K562 (cell line): ENCODE measurements around the gene SVIP. TPM values are rescaled to one million over a fixed set of nuclear protein-coding genes. Genes with fewer than 3 reads are reported as not detected.
A peak's percentile ranks its signal among the peaks of the same experiment; 100 is the strongest.

Experiments
- ATAC-seq: fragments of 200-7000 bp; cut with Tn5 transposase; 3 replicates; pipeline ENCODE4 v1.9.1; 2020; ENCODE audit warnings: moderate library complexity
- BruUV-seq: library from RNA; stranded (reverse); fragments of 400-500 nt; replicated peaks from 2 replicates; lab custom pipeline; 2021; lab: Mats Ljungman, UMichigan
- CTCF ChIA-PET: fragments of 300-600 bp; formaldehyde crosslinking; extraction: SDS; loops from one replicate; lab custom pipeline; 2021; ENCODE audit warnings: low intra/inter-chr PET ratio; lab: Yijun Ruan, JAX
- POLR2A ChIA-PET: fragments of 300-600, 350-650 bp; sonication (Branson Sonifier 250); formaldehyde crosslinking; extraction: SDS; loops from one replicate; lab custom pipeline; 2021; ENCODE audit warnings: antibody characterized with exemption, inconsistent platforms; lab: Yijun Ruan, JAX
- DNase-seq, 4 experiments: peaks; one replicate each; pipeline versions ENCODE4 v3.0.0 to v3.0.0-alpha.2; 2011 to 2018; ENCODE audit warnings: low spot score in 3 of 4, mixed read lengths in 3 of 4; ENCODE audit errors: extremely low read depth in 1 of 4
- FAIRE-seq: peaks from 2 replicates; lab custom pipeline; 2011; peaks lifted over from hg19 to GRCh38; lab: Jason Lieb, UNC
- H2AFZ ChIP-seq: 2 replicates; pipeline ENCODE4 v1.6.0; 2011; ENCODE audit warnings: low read depth, low read length, control low read depth, inconsistent platforms
- H3K27ac ChIP-seq: fragments of 200-600 bp; 3 replicates; pipeline ENCODE4 v1.8.0; 2011; ENCODE audit warnings: low read depth, mild to moderate bottlenecking, control low read depth, inconsistent platforms, low read length, moderate library complexity, mixed read lengths; ENCODE audit errors: extremely low read depth
- H3K27me3 ChIP-seq, 2 experiments: fragments of 300-600 bp in 1 of 2; 2 replicates in 1 of 2; 3 replicates in 1 of 2; pipeline versions ENCODE4 v1.6.0 to v1.8.0; 2011; ENCODE audit warnings: inconsistent platforms in 2 of 2, low read length in 2 of 2, mild to moderate bottlenecking in 1 of 2, mixed read lengths in 1 of 2, moderate library complexity in 1 of 2; ENCODE audit not compliant: control insufficient read depth in 2 of 2, insufficient read depth in 2 of 2
- H3K36me3 ChIP-seq: fragments of 300-600 bp; 3 replicates; pipeline ENCODE4 v1.8.0; 2011; ENCODE audit warnings: mild to moderate bottlenecking, low read length, inconsistent platforms; ENCODE audit not compliant: control insufficient read depth, insufficient read depth
- H3K4me1 ChIP-seq, 2 experiments: fragments of 200-600 bp in 1 of 2; replicated peaks in 1 of 2; 2 replicates in 1 of 2; 3 replicates in 1 of 2; pipeline versions ENCODE4 v1.5.1 to v1.8.0; 2011; ENCODE audit warnings: inconsistent platforms in 2 of 2, low read length in 2 of 2, mild to moderate bottlenecking in 1 of 2, mixed read lengths in 1 of 2, moderate library complexity in 1 of 2; ENCODE audit not compliant: control insufficient read depth in 2 of 2, insufficient read depth in 2 of 2
- H3K4me2 ChIP-seq: 2 replicates; pipeline ENCODE4 v1.6.1; 2011; ENCODE audit warnings: low read length, control low read depth, inconsistent platforms, mixed read lengths; ENCODE audit not compliant: insufficient read depth
- H3K4me3 ChIP-seq: fragments of 200-600 bp; sonication (generic), shearing (Covaris generic); 2 replicates; pipeline ENCODE4 v1.5.1; 2016; ENCODE audit warnings: control low read depth, inconsistent platforms
- H3K79me2 ChIP-seq: fragments of 200-600 bp; 3 replicates; pipeline ENCODE4 v1.8.0; 2011; ENCODE audit warnings: low read length, inconsistent platforms; ENCODE audit not compliant: control insufficient read depth, insufficient read depth
- H3K9ac ChIP-seq, 2 experiments: 2 replicates each; pipeline versions ENCODE4 v1.6.0 to v1.6.1; 2011; ENCODE audit warnings: low read depth in 2 of 2, low read length in 2 of 2, control low read depth in 1 of 2, inconsistent platforms in 1 of 2, mild to moderate bottlenecking in 1 of 2, mixed read lengths in 1 of 2; ENCODE audit not compliant: insufficient read depth in 1 of 2
- H3K9me1 ChIP-seq: one replicate; pipeline ENCODE4 v1.6.0; 2011; ENCODE audit warnings: inconsistent platforms, mild to moderate bottlenecking, low read length, moderate library complexity; ENCODE audit not compliant: control insufficient read depth, insufficient read depth
- H3K9me3 ChIP-seq: replicated peaks from 2 replicates; pipeline ENCODE4 v1.5.1; 2011; ENCODE audit warnings: low read depth, low read length, inconsistent platforms; ENCODE audit not compliant: control insufficient read depth, insufficient read depth
- H4K20me1 ChIP-seq: replicated peaks from 2 replicates; pipeline ENCODE4 v1.6.1; 2011; ENCODE audit warnings: low read length, inconsistent platforms, mixed read lengths; ENCODE audit not compliant: control insufficient read depth, insufficient read depth
- C11orf30 ChIP-seq: fragments of 450-650 bp; IDR thresholded peaks from 2 replicates; pipeline ENCODE4 v1.6.1; 2016; ENCODE audit warnings: low read depth, mild to moderate bottlenecking
- CREM ChIP-seq: IDR thresholded peaks from 2 replicates; pipeline ENCODE4 v1.6.1; 2014; ENCODE audit warnings: antibody characterized with exemption, low read depth
- DNMT1 ChIP-seq: fragments of 450-650 bp; IDR thresholded peaks from 2 replicates; pipeline ENCODE4 v1.6.1; 2016; ENCODE audit warnings: antibody characterized with exemption, mild to moderate bottlenecking
- FOXP1 ChIP-seq: sonication (generic); formaldehyde crosslinking; IDR thresholded peaks from 2 replicates; pipeline ENCODE4 v1.8.0; 2022; ENCODE audit warnings: mild to moderate bottlenecking, missing genetic modification reagents
- HDAC8 ChIP-seq: fragments of 450-650 bp; IDR thresholded peaks from 2 replicates; pipeline ENCODE4 v1.6.1; 2016; ENCODE audit warnings: mild to moderate bottlenecking, missing genetic modification characterization, moderate library complexity, missing compliant biosample characterization
- HNRNPUL1 ChIP-seq: fragments of 200-400 bp; formaldehyde crosslinking; IDR thresholded peaks from 2 replicates; pipeline ENCODE4 v1.6.1; 2017; ENCODE audit warnings: low read length
- KHSRP ChIP-seq: fragments of 450-650 bp; IDR thresholded peaks from 2 replicates; pipeline ENCODE4 v1.6.1; 2017
- MAFF ChIP-seq: IDR thresholded peaks from 2 replicates; pipeline ENCODE4 v1.6.1; 2012; ENCODE audit warnings: low read length, improper control_type of control experiment
- MTA1 ChIP-seq: fragments of 450-650 bp; IDR thresholded peaks from 2 replicates; pipeline ENCODE4 v1.6.1; 2017; ENCODE audit warnings: borderline replicate concordance
- NFIC ChIP-seq: fragments of 450-650 bp; IDR thresholded peaks from 2 replicates; pipeline ENCODE4 v1.6.1; 2017; ENCODE audit warnings: mild to moderate bottlenecking, inconsistent platforms
- NR2C2 ChIP-seq, 2 experiments: fragments of 200-800 bp in 1 of 2; sonication (Bioruptor generic) in 1 of 2; sonication (generic) in 1 of 2; formaldehyde crosslinking in 1 of 2; IDR thresholded peaks; 2 replicates each; pipeline versions ENCODE4 v1.6.1 to v1.8.0; 2016 to 2022; ENCODE audit warnings: mild to moderate bottlenecking in 1 of 2, missing compliant biosample characterization in 1 of 2, missing genetic modification characterization in 1 of 2, missing genetic modification reagents in 1 of 2
- PTRF ChIP-seq: fragments of 450-650 bp; IDR thresholded peaks from 2 replicates; pipeline ENCODE4 v1.6.1; 2016; ENCODE audit warnings: mild to moderate bottlenecking, missing genetic modification characterization, missing compliant biosample characterization
- SREBF2 ChIP-seq: sonication (generic); formaldehyde crosslinking; IDR thresholded peaks from 2 replicates; pipeline ENCODE4 v1.4.0; 2020; ENCODE audit warnings: mild to moderate bottlenecking, missing genetic modification reagents
- SRF ChIP-seq, 2 experiments: fragments of 250-450, 450-650 bp in 1 of 2; sonication (Bioruptor Pico) in 1 of 2; sonication (generic) in 1 of 2; formaldehyde crosslinking; IDR thresholded peaks; 2 replicates each; pipeline versions ENCODE4 v1.5.0 to v1.5.1; 2020 to 2022; ENCODE audit warnings: mild to moderate bottlenecking in 1 of 2, missing genetic modification reagents in 1 of 2
- ZNF175 ChIP-seq: fragments of 200-800 bp; sonication (Bioruptor generic); IDR thresholded peaks from 2 replicates; pipeline ENCODE4 v1.6.1; 2016; ENCODE audit warnings: low read depth, mild to moderate bottlenecking, missing genetic modification characterization, missing compliant biosample characterization
- ZNF316 ChIP-seq: fragments of 450-650 bp; IDR thresholded peaks from 2 replicates; pipeline ENCODE4 v1.6.1; 2016
- ZNF507 ChIP-seq: conservative IDR thresholded peaks from 2 replicates; pipeline ENCODE4 v1.6.1; 2017; ENCODE audit warnings: missing genetic modification characterization, missing compliant biosample characterization
- WGBS: fragments of 100-300 bp; shearing (Covaris generic); methylation state at CpG from one replicate; pipeline ENCODE4 v1.1.6; 2016; ENCODE audit warnings: low coverage, mixed read lengths; ENCODE audit not compliant: insufficient coverage; ENCODE audit errors: missing lambda C conversion rate; 5-methylcytosine and 5-hydroxymethylcytosine counted together
- in situ Hi-C: fragments of 300-500 bp; cut with MboI; formaldehyde crosslinking; loops from 4 replicates; pipeline ENCODE4 v1.15.0; 2018; ENCODE audit warnings: inconsistent platforms, mixed read lengths
- intact Hi-C: fragments of 100-400 bp; cut with micrococcal nuclease; formaldehyde crosslinking; loops from 2 replicates; pipeline ENCODE4 v1.14.2; 2022
- polyA plus RNA-seq, 8 experiments: library from polyadenylated mRNA; depleted of rRNA in 4 of 8; stranded (reverse) in 5 of 8; unstranded in 3 of 8; fragments of >200 nt; fragmentation: Nextera tagmentation in 2 of 8; fragmentation: Illumina TruSeq in 1 of 8; extraction: Ambion mirVana in 2 of 8; extraction: Trizol in 1 of 8; gene quantifications; 2 replicates each; pipeline versions ENCODE4 v1.2.1 to v1.2.3, GENCODE V29; 2011 to 2014; ENCODE audit warnings: inconsistent platforms in 1 of 8, missing spikeins in 1 of 8
- total RNA-seq, 7 experiments: library from RNA; depleted of rRNA in 6 of 7; stranded (reverse); fragments of >200 nt in 6 of 7; fragmentation: Illumina TruSeq in 2 of 7; extraction: Trizol in 2 of 7; gene quantifications; 2 replicates each; pipeline versions ENCODE4 v1.2.1 to v1.2.3, GENCODE V29; 2011 to 2021; ENCODE audit warnings: low replicate concordance in 1 of 7
- TF ChIP-seq, protein P1 (sequence below), 2 experiments: fragments of 450-650 bp in 1 of 2; sonication (generic) in 1 of 2; formaldehyde crosslinking in 1 of 2; IDR thresholded peaks in 1 of 2; conservative IDR thresholded peaks in 1 of 2; 2 replicates each; pipeline versions ENCODE4 v1.6.1 to v1.8.1; 2016 to 2023; ENCODE audit warnings: mild to moderate bottlenecking in 2 of 2, moderate library complexity in 2 of 2, inconsistent platforms in 1 of 2, missing genetic modification reagents in 1 of 2
- TF ChIP-seq, protein P2 (sequence below), 3 experiments: fragments of 200-800 bp in 1 of 3; sonication (Bioruptor generic) in 1 of 3; sonication (generic) in 1 of 3; formaldehyde crosslinking in 1 of 3; IDR thresholded peaks; 2 replicates each; pipeline versions ENCODE4 v1.6.1 to v1.8.0; 2016 to 2022; ENCODE audit warnings: mild to moderate bottlenecking in 2 of 3, missing compliant biosample characterization in 2 of 3, missing genetic modification characterization in 2 of 3, missing genetic modification reagents in 1 of 3
- TF ChIP-seq, protein P3 (sequence below): sonication (generic); formaldehyde crosslinking; IDR thresholded peaks from 2 replicates; pipeline ENCODE4 v1.8.0; 2022; ENCODE audit warnings: mild to moderate bottlenecking, missing genetic modification reagents

SVIP gene
- total and polyA plus RNA-seq, 9 of the 15 experiments (the other 6 are each of a cell fraction or from before 2014, with no cell fraction given), result 17.9 to 62.5 (median 47.5) TPM

DNA sequence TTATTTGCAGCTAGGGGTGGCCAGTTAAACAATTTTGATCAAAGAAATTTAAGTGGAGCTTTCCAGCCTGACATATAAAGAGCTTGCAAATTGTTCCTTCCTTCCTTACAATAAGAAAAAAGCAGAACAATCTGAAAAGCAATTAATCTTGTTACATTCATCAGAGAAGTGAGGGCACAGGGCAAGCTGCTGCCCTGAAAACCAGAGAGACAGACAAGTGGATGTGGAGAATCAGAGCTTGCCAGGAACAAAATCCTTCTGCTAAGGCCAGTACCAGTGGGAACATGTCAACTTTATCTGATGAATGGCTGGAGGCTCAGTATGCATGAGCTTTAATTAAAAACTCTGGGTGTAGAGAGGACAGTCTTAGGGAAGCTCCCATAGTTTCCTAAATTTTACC is 21.9 kb upstream of the SVIP start (continued):
- TF ChIP-seq SREBF2 (CRISPR knock-in tag) (no peak), HNRNPUL1 (no peak), MAFF (no peak), PTRF (tag) (no peak), KHSRP (no peak), CREM (no peak), HDAC8 (tag) (no peak), NFIC (no peak), MTA1 (no peak), DNMT1 (no peak), ZNF175 (no peak), FOXP1 (no peak)
- TF ChIP-seq, protein P1, sequence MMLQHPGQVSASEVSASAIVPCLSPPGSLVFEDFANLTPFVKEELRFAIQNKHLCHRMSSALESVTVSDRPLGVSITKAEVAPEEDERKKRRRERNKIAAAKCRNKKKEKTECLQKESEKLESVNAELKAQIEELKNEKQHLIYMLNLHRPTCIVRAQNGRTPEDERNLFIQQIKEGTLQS (IDR thresholded peaks at IDR 0.05), result no peak
- TF ChIP-seq, protein P1 (CRISPR knock-in tag; conservative IDR thresholded peaks at IDR 0.05), result no peak

DNA sequence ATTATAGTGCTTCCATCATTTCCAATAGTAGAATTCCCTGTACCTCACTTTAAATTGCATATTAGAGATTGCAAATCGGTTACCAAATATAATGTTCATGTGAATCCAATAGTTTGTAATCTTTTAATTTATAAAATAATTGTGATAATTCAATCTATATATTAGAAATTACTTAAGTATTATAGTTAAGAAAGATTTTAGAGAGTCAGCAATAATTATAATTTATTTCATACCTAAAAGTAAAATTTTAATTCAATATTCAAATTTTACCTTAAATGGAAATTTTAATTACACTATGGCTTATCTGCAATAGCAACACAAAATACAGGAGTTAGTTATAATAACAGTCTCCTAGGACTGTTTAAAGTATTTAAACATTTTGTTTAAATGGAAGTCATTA is 17.1 kb upstream of the SVIP start:
- H3K9me3 ChIP-seq, result no peaks in the 10 kb centered on the region
- no peaks in the 10 kb centered on the region for H3K4me1 ChIP-seq
- intact Hi-C loops, result no loop called here
- H3K4me2 ChIP-seq, result no peak overlapping the region
- 0% methylated on average over 1 of the region's 1 CpG for WGBS
- no peak overlapping the region for H3K9ac ChIP-seq
- DNase-seq (no peak), ATAC-seq (no peak), FAIRE-seq (no peak)
- H4K20me1 ChIP-seq, result no peaks in the 10 kb centered on the region
- H3K4me3 ChIP-seq, result no peak overlapping the region
- H2AFZ ChIP-seq, result no peak overlapping the region
- ChIA-PET CTCF (no interaction called here), POLR2A (no interaction called here)
- no peak overlapping the region for H3K27ac ChIP-seq
- no peaks in the 10 kb centered on the region for H3K36me3 ChIP-seq
- in situ Hi-C loops, result no loop called here
- no peaks in the 10 kb centered on the region for H3K79me2 ChIP-seq
- no peaks in the 10 kb centered on the region for H3K9me1 ChIP-seq
- no TSS peak for BruUV-seq
- H3K27me3 ChIP-seq, result no peaks in the 10 kb centered on the region
- TF ChIP-seq, protein P2, sequence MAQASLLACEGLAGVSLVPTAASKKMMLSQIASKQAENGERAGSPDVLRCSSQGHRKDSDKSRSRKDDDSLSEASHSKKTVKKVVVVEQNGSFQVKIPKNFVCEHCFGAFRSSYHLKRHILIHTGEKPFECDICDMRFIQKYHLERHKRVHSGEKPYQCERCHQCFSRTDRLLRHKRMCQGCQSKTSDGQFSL (CRISPR knock-in tag; IDR thresholded peaks at IDR 0.05), result no peak
- TF ChIP-seq, protein P2 (tag; IDR thresholded peaks at IDR 0.05), result no peak
- TF ChIP-seq SRF (CRISPR knock-in tag; IDR thresholded peaks at IDR 0.05), result no peak
- TF ChIP-seq C11orf30, result peak; percentile 52; the same call in 1 of the 2 replicates
- peak; percentile 68 for TF ChIP-seq ZNF316
- TF ChIP-seq NR2C2 (CRISPR knock-in tag; IDR thresholded peaks at IDR 0.05), result no peak
- TF ChIP-seq NR2C2 (tag; IDR thresholded peaks at IDR 0.05), result no peak
- TF ChIP-seq, protein P3, sequence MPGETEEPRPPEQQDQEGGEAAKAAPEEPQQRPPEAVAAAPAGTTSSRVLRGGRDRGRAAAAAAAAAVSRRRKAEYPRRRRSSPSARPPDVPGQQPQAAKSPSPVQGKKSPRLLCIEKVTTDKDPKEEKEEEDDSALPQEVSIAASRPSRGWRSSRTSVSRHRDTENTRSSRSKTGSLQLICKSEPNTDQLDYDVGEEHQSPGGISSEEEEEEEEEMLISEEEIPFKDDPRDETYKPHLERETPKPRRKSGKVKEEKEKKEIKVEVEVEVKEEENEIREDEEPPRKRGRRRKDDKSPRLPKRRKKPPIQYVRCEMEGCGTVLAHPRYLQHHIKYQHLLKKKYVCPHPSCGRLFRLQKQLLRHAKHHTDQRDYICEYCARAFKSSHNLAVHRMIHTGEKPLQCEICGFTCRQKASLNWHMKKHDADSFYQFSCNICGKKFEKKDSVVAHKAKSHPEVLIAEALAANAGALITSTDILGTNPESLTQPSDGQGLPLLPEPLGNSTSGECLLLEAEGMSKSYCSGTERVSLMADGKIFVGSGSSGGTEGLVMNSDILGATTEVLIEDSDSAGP, result no peak
- TF ChIP-seq ZNF507, result no peak
